Esophagus muscularis mucosa (tissue), 3 donors: Measurements from ENCODE around the gene OSBP2.

Experiments
- CTCF ChIP-seq, 3 experiments: fragments of 200-600 bp in 2 of 3; fragments of 450-650 bp in 1 of 3; sonication (generic) in 2 of 3; IDR thresholded peaks; one replicate each; pipeline ENCODE4 v1.5.1; 2017 to 2019; ENCODE audit warnings: antibody characterized with exemption in 3 of 3, mild to moderate bottlenecking in 2 of 3, moderate library complexity in 1 of 3
- POLR2AphosphoS5 ChIP-seq, 2 donors: sonication (generic); formaldehyde crosslinking; IDR thresholded peaks; one replicate each; pipeline ENCODE4 v1.6.1; 2017; ENCODE audit warnings: antibody characterized with exemption in 2 of 2

GRCh38 chr22:30662040-30662439, 32.6 kb upstream of the OSBP2 start:
- TF ChIP-seq CTCF (IDR thresholded peaks at IDR 0.05) (no peak), POLR2AphosphoS5 (IDR thresholded peaks at IDR 0.05) (no peak)
